RKO (cell line): Measurements from ENCODE around the gene TMEM39A.

Experiments used
- DNase-seq: peaks from one replicate; pipeline ENCODE4 v3.0.0-alpha.2; 2016; ENCODE audit warnings: low spot score

TMEM39A gene, protein sequence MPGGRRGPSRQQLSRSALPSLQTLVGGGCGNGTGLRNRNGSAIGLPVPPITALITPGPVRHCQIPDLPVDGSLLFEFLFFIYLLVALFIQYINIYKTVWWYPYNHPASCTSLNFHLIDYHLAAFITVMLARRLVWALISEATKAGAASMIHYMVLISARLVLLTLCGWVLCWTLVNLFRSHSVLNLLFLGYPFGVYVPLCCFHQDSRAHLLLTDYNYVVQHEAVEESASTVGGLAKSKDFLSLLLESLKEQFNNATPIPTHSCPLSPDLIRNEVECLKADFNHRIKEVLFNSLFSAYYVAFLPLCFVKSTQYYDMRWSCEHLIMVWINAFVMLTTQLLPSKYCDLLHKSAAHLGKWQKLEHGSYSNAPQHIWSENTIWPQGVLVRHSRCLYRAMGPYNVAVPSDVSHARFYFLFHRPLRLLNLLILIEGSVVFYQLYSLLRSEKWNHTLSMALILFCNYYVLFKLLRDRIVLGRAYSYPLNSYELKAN

DNA sequence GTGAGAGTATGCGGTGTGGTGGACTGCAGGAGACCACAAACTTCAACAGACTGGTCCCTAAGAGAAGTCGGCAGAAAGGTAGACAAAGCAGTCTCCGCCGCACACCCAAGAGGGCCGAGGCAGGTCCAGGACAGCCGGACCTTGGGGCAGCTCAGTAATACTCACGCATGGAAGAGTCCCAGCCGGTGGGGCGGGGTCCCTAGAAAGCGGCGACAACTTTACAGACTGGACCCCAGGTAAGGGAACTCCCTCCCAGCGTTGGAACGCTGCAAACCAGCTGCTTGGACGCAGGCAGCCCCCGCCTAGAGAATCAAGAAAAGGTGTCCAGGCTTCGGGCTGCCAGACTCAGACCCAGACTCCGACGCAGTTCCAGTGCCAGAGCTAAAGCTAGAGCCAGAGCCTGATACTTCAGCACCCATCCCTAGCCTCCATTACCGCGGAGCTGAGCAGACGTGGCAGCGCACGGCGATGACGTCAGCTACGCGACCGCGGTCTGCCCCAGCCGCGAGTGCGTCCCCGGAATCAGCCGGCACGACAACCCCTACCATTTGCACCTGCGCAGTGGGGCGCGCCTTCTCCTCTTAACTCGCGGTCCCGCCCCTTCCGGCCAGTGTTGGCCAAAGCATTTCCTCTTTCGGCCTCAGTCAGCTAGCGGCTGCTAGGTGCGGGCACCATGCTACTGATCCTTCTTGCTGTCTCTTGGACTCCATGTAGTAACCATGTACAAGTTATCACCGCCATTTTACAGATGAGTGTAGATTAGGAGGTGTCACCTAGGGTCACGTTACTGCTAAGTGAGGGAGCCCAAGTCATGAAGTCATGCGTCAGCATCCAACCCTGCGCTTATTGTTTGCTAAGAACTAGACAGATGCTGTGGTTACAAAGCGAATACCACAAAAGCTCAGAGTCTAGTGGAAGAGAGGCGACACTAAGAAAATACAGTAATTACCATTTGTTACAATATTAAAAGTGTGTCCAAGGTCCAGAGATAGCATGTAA is at the start of gene TMEM39A:
Gene TMEM39A (minus strand): TSS at position 445 of the 999 bp plus-strand sequence. CDS start 1,541 bp downstream, outside the sequence.
- DNase-seq, result peak; percentile 98

DNA sequence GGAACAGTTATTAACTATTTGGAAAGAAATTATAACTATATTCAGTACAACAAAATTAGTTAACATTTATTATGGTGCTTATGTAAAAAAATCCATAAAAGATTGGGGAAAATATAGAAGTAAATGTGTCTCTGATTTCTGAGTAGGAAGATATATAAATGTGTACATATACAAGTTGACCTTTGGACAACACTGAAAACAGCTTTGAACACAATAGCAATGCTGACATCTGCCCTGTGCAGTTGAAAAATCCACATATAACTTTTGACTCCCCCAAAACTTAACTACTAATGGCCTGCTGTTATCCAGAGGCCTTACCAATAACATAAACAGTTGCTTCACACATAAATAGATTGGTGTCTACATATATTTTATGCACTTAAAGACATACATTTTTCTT is 47.3 kb upstream of the TMEM39A start:
- DNase-seq, result no peak

DNA sequence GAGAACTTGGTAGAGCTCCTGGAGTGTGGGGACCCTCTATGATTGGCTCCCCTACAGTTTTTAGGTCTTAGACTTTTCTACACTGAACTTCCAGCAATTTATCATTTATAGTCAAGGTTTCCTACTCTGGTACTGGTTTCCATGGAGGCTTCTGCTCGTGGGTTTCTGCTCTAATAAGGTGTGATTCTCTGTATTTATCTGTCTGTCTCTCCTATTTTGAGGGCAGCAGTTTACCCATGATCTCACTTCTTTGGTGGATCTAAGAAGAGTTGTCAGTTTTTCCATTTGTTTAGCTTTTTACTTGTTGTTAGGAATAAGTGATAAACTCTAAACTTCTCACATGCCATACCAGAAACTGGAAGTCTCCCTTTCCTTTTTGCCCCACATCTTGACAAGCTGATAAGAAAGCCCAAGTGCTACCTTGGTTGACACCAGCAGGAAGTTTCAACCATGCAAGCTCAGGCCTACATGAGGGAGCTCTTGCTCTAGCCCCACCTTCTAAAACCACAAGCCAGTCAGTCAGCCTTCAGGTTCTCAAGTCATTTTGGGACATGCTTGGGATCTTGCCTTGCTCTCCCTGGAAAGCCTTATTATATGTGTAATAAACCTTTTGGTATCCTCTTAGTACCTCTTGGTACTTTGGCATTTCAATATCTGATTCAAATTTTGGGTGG is 44.9 kb upstream of the TMEM39A start:
- no peak for DNase-seq

DNA sequence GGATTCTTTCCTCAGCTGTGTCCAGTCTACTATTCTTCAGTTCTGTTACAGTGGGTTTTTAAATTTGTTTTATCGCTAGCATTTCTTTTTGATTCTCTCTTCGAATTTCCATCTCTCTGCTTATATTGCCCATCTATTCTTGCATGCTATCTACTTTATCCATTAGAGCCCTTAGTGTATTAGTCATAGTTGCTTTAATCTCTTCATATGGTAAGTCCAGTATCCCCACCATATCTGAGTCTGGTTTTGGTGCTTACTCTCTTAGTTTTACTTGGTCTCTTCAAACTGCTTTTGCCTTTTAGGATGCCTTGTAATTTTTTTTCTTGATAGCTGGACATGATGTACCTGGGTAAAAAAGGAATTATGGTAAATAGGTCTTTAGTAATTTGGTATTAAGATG is 44.0 kb upstream of the TMEM39A start:
- DNase-seq, result no peak

DNA sequence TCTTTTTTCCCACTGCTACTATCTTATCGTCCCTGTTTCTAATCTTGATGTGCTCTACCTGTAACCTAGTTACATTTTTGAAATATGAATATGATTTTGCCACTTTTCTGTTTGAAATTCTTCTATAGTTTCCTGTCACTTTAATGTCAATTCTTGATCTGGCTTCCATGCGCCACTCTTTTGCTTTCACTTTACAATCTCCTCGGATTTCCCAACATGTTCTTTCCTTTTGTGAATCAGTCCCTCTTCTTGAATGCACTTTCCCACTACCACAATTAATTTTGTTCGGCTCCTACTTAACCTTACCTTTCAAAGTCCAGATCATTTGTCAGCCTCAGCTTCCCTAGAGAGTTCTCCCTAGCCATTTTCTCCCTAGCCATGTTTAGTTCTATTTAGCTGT is 43.2 kb upstream of the TMEM39A start:
- no peak for DNase-seq

DNA sequence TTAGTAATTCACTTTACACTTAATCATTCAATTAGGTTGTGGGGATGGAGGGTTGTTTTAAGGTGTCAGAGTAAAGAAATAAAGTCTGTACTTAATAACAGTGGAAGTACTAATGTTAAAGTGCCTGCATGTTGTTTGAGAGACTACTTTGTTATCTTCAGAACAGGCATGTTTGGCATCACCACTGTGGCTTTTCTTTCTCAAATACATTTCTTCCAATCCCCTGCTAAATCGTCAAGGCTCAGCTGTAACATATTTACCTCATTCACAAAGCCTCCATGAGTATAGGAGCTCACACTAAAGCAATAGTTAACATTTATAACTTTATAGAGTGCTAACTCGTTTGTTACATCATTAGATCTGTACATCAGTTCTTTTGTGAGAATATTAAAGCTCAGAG is 37.5 kb upstream of the TMEM39A start:
- no peak for DNase-seq

DNA sequence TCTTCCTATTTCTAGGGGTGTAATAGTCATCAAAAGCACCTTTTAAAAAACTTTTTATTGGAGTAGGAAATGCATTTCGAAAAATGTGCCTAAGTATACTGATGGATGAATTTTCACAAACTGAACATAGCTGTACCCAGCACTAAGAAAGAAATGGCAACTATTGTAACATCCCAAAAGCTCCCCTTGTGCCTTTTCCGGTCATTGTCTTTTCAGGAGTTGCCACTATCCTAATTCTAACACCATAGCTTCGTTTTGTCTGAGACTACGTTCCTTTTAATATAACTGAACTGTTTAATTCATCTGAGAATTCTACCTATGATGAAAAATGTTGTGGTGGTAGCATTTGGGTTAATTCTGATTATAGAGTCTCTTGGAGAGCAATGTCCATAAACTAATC is 36.9 kb upstream of the TMEM39A start:
- peak; percentile 20 for DNase-seq

DNA sequence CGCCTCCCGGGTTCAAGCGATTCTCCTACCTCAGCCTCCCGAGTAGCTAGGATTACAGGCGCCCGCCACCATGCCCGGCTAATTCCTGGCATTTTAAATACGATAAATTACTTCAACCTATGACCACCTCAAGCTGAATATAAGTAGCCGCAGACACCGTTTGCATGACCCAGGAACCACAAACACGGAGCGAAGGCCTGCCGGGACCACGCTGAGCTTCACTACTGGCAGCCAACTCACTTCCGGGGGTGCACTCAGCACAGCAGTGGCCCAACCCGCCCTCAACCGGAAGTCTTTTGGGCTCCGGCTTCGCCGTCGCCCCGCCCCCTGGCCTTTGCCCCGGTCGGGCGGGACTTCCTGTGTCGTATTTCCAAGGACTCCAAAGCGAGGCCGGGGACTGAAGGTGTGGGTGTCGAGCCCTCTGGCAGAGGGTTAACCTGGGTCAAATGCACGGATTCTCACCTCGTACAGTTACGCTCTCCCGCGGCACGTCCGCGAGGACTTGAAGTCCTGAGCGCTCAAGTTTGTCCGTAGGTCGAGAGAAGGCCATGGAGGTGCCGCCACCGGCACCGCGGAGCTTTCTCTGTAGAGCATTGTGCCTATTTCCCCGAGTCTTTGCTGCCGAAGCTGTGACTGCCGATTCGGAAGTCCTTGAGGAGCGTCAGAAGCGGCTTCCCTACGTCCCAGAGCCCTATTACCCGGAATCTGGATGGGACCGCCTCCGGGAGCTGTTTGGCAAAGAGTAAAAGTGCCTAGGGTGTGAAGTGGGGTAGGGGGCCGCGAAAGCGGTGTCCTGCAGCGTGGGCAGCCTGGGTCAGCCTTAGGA is 35.0 kb upstream of the TMEM39A start, which contains the start of gene TIMMDC1:
Gene TIMMDC1 (plus strand): TSS at position 362 of the 826 bp plus-strand sequence. CDS start 187 bp downstream, at position 549.
- DNase-seq, result peak; percentile 98

DNA sequence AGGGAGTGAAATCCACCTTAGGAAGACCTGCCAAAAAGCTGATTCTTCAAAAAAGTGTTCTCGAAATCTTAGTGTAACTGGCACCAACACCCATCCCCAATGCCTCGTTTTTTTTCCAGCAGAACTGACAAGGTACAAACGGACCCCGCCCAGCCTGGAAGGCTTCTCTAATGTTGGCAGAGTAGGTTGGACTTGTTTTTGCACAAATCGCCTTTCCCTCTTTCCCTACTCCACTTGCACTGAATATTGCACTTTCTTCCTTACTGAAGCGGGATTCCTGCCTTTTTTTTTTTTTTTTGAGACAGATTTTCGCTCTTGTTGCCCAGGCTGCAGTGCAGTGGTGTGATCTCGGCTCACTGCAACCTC is 34.4 kb upstream of the TMEM39A start:
- DNase-seq, result peak; percentile 38

DNA sequence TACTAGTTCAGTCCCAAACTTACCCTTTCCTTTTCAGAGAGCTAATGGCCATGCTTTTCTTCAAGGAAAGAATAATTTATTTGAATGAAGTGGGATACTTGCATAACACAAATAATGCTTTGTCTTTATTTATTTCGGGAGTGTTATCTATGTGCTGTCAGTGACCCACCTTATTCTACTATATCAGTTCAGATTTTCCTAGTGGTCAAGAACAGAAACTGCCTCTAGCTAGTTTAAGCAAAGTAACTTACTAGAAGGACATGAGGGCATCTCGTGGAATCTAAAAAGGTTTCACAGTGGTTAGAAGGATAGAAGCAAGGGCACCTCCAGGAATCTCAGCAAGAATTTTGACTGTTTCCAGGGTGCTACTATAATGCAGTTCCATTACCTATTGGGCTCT is 31.2 kb upstream of the TMEM39A start:
- DNase-seq, result peak; percentile 32

DNA sequence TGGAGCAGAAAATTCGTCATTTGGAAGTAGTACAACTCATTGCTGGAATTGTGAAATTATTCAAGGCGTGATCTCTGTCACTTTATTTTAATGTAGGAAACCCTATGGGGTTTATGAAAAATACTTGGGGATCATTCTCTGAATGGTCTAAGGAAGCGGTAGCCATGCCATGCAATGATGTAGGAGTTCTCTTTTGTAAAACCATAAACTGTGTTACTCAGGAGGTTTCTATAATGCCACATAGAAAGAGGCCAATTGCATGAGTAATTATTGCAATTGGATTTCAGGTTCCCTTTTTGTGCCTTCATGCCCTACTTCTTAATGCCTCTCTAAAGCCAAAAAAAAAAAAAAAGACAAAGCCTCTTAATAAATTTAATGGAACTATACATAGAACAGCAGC is 29.4 kb upstream of the TMEM39A start:
- DNase-seq, result no peak

DNA sequence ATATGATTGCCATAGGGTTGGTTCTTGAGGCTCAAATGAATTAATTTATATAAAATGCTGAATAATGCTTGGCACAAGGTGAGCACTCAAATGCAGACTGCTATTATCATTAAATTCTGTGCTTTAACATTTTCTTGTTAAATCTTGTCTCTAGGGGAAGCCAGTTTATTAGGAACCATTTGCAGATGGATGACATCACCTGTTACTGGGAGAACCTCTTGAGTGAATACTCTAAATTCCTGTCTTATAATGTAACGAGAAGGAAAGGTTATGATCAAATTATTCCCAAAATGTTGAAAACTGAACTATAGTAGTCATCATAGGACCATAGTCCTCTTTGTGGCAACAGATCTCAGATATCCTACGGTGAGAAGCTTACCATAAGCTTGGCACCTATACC is 28.7 kb upstream of the TMEM39A start:
- DNase-seq, result no peak

DNA sequence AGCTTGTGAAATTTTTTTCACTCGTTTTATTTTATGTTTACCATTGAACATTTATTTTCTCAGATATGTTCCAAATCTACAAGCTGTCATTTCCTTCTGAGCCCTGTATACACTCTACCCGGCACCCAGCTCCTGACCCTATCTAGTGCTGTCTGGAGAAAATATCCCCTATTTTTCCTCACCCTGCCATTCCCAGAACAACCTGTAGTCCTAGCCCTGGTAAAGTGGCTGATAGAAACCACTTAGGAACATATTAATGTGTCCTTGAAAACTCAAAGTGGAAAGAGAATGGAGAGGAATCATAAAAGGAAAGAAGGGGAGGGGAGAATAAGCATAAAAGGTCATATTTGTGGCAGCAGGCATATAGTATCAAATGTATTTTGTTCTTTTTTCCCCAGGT is 26.7 kb upstream of the TMEM39A start:
- DNase-seq, result no peak

DNA sequence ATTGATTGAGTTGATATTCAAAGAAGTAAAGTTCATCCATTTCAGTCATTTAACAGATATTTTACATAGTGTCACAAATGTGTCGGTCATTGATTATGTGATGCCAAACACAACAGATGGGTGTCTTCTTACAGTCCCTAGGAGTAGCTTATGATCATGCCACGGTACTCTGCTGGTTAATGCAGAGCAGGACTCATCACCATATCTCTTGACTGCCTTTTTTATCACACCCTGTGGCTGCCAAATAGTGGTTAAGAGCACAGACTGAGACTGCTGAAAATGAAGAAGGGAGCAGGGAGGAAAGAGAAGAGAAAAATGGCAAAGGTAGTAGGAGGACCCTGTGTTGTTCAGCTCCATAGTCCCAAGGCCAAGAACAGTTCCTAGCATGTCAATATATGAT is 22.1 kb upstream of the TMEM39A start:
- no peak for DNase-seq

DNA sequence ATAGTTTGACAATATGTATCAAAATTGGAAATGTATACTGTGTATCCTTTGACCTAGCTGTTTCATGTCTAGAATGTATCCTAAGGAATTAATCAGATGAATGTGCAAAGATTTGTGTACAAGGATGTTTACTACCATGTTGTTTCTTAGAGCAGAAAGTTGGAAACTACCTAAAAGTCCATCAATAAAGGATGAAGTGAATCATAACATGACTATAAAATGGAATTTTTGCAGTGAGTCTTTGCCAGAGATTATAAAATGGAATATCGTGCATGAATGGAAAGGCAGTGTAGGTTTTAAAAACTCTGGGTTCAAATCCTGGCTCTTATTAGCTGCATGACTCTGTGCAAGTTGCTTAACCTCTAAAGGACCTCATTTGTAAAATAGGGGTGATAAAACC is 19.7 kb upstream of the TMEM39A start:
- no peak for DNase-seq

DNA sequence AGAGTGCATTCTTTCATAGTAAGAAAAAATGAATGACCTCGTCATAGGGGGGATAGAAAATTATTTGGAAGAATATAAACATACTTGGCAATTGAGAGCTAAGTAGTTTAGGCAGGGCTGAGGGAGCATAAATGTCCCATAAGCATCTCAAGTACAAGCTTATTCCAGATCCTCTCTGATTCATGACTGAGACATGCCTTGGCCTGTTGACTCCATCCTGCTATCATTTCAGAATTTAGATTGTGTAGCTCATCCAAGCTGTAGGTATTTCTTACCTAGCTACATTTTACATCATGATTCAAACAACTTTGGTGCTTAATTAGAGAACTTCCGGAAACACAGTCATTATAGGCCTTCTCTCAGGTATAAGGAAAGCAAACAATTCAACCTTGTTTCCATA is 17.7 kb upstream of the TMEM39A start:
- DNase-seq, result no peak

DNA sequence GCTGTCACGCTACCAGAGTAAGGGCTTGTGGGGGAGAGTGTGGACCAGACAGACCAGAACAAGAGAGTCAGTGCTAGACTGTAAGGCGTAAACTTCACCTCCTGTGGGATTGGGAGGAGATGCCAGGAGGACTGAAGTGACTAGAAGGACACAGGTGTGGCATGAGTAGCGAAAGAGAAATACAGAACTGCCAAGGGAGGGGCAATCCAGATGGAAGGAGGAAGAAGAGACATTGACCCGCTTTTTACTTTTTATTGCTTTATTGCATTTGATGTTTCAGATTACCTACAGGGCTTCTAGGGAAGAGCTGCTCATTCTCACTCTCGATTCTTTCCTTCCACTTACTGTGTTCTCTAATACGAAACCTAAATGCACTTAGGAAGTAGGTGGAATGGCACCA is 7.5 kb upstream of the TMEM39A start:
- no peak for DNase-seq

DNA sequence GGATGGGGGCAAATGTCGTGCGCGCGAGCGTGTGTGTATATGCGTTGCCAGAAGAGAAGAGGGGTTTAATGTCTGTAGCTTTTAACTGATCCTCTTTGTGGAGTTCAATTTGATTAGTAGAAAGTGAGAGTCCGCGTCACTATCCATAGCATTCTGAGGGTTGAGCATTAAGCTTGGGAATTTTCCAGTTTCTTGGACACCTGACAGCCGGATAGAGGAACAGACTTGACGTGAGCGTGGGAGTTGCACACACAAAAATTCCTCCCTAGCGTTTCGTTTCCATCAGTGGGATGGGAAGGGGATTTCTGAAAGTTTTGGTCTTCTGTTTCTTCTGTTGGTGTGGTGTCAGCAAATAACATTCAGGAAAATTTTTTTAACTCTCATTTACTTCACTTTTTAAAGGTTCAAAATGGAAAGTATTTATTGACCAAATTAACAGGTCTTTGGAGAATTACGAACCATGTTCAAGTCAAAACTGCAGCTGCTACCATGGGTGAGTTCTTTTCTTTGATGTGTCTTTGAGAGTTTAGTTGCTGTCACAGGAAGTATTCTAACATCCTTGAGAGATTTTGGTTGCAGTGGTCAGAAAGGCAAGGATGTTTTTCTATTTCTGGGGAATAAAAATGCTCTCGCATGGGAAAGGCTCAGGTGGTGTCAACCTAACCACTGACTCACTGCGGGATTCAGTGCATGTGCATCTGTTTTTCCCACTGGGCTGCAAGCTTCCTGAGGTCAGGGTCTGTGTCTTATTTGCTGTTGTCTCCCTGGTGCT is 6.2 kb upstream of the TMEM39A start:
- peak; percentile 58 for DNase-seq

DNA sequence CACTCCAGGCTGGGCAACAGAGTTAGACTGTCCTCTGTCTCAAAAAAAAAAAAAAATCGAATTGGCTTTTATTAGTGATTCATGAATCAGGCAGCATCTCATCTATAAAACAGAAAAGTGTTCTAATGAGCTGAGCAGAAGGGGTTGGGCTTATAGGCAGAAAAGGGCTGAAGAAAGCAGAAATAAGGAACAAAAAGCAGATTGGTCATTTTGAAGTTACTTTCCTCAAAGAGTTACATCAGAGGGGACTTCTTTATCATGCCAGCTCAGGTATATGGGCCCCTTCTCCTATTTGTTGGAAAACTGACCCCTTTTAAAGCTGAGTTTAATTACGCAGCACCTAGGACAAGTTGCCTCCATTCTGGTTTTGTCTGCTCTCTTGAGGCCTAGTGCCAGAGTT is 4.6 kb upstream of the TMEM39A start:
- DNase-seq, result no peak

DNA sequence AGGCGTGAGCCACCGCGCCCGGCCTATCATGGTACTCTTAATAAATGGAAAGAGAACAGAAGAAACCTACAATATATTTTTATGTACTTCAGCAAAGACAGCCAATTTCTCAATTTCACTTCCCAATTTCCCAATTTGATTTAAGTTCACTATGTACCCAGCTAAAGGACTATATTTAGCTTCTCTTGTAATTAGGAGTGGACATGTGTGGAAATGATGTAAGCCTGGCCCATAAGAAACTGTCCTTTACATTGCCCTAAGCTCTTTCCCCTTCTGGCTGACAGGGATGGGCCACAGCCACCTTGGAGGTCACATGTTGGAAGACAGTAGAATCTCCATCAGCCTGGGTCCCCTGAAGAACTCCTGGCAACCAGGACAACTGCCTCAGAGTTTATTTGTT is 6.2 kb downstream of the TMEM39A start:
- DNase-seq, result no peak

DNA sequence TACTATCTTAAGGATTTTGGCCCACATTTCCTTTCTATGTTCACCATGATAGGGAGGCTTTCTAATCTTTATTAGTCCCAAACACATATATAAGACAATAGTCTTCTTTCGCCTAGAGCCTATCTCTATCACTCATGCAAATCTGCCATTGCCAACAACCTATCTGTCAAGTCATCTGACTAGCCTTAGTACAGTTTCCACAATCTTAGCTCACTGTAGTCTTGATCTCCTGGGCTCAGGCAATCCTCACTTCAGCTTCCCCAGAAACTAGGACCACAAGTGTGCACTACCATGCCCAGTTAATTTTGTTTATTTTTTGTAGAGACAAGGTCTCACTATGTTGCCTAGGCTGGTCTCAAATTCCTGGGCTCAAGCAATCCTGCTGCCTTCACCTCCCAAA is 6.9 kb downstream of the TMEM39A start:
- no peak for DNase-seq
